GM19035 (cell line): Measurements from ENCODE around the gene TMEM51.

Source experiments
- ATAC-seq: cut with Tn5 transposase; IDR thresholded peaks from one replicate; pipeline ENCODE4 v1.9.1; 2021; ENCODE audit not compliant: unreplicated experiment

TMEM51 gene

GRCh38 chr1:15153184-15153841 is at the start of gene TMEM51:
TSS of gene TMEM51 (plus strand) at chr1:15153747. CDS start at chr1:15215088, 61,341 bp downstream.
- ATAC-seq: no peak

- ATAC-seq: no peak
These were observed 49.6 kb upstream of the TMEM51 start for GRCh38 chr1:15103906-15104305.

GRCh38 chr1:15104768-15105167 is 48.8 kb upstream of the TMEM51 start:
- ATAC-seq: no peak

GRCh38 chr1:15106608-15107007 is 46.9 kb upstream of the TMEM51 start:
- ATAC-seq: no peak

- no peak for ATAC-seq
These were observed 46.4 kb upstream of the TMEM51 start for GRCh38 chr1:15107058-15107687.

GRCh38 chr1:15107911-15108310 is 45.6 kb upstream of the TMEM51 start:
- ATAC-seq: no peak

GRCh38 chr1:15110128-15110866 is 43.2 kb upstream of the TMEM51 start:
- no peak for ATAC-seq

GRCh38 chr1:15110867-15111230 is 42.7 kb upstream of the TMEM51 start:
- ATAC-seq: no peak

- ATAC-seq: no peak
These were observed 40.4 kb upstream of the TMEM51 start for GRCh38 chr1:15113146-15113545.

GRCh38 chr1:15114884-15115283 is 38.7 kb upstream of the TMEM51 start:
- ATAC-seq: no peak

- ATAC-seq: no peak
These were observed 37.8 kb upstream of the TMEM51 start for GRCh38 chr1:15115542-15116330.

- no peak for ATAC-seq
These were observed 36.6 kb upstream of the TMEM51 start for GRCh38 chr1:15116966-15117365.

- no peak for ATAC-seq
These were observed 35.7 kb upstream of the TMEM51 start for GRCh38 chr1:15117671-15118325.

GRCh38 chr1:15118579-15118978 is 35.0 kb upstream of the TMEM51 start:
- ATAC-seq: no peak

GRCh38 chr1:15120251-15120945 is 33.1 kb upstream of the TMEM51 start:
- ATAC-seq: no peak

- no peak for ATAC-seq
These were observed 31.2 kb upstream of the TMEM51 start for GRCh38 chr1:15122331-15122730.

- ATAC-seq: no peak
These were observed 30.3 kb upstream of the TMEM51 start for GRCh38 chr1:15123270-15123669.

GRCh38 chr1:15123925-15124324 is 29.6 kb upstream of the TMEM51 start:
- no peak for ATAC-seq

GRCh38 chr1:15124362-15125100 is 29.0 kb upstream of the TMEM51 start:
- ATAC-seq: no peak
